HG03442 (cell line): ENCODE measurements around the gene TSPYL2.
A peak's percentile ranks its signal among the peaks of the same experiment; 100 is the strongest.

Experiments used
- ATAC-seq: cut with Tn5 transposase; IDR thresholded peaks from one replicate; pipeline ENCODE4 v1.9.1; 2021; ENCODE audit warnings: mild to moderate bottlenecking, moderate library complexity; ENCODE audit not compliant: unreplicated experiment

The TSPYL2 gene

DNA sequence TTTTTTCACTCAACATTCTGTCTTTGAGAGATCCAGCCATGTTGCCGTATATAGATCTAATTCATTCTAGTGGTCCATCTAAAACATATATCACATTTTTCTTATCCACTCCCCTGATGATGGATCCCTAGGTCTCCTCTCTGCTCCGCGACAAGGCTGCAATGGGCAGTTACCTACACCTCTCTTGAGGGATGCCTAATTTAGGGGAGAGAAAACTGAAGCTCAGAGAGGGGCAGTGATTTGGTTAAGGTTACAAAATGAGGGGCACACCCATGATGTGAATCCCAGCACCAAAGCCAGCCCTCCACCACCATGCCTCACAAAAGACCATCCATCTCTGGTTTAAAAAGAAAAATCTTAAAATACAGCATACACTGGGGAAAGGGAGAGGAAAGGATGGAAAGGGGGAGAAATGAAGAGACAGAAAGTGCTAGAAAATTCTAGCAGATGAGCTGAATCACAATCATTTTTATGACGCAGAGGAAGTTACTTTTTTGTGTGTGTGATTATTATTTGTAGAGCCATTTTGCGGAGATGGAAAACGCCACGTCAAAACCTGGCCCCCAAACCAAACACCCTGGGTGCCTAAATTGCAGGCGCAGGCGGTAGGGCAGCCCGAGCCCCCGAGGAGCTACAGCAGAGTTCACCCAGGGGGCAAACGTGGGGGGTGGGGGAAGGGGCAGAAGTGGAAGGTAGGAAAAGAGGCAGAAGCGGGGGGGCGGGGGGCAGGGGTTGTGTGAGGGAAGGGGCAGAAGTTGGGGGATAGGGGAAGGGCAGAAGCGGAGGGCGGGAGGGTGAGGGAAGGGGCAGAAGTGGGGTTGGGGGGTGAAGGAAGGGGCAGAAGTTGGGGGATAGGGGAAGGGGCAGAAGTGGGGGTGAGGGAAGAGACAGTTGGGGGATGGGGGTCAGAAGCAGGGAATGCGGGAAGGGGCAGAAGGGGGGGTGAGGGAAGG is 1.3 kb upstream of the TSPYL2 start:
- no peak for ATAC-seq

DNA sequence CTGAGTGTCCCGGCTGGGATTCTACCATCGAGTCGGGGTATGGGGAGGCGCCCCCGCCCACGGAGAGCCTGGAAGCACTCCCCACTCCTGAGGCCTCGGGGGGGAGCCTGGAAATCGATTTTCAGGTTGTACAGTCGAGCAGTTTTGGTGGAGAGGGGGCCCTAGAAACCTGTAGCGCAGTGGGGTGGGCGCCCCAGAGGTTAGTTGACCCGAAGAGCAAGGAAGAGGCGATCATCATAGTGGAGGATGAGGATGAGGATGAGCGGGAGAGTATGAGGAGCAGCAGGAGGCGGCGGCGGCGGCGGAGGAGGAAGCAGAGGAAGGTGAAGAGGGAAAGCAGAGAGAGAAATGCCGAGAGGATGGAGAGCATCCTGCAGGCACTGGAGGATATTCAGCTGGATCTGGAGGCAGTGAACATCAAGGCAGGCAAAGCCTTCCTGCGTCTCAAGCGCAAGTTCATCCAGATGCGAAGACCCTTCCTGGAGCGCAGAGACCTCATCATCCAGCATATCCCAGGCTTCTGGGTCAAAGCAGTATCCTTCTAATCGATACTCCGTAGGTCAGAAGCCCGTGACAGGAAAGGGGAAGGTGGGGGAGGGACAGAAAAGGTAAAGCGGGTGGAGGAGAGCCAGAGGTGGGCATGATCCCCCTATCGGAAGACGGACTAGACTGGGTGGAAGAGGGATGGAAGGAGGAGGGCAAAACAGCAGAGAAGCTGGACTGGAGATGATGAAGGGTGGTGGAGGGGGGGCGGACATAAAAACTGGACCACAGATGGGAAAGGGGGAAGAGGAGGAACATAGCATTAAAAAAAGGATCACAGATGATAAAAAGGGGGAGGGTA is 828 bp downstream of the TSPYL2 start:
- ATAC-seq = no peak

DNA sequence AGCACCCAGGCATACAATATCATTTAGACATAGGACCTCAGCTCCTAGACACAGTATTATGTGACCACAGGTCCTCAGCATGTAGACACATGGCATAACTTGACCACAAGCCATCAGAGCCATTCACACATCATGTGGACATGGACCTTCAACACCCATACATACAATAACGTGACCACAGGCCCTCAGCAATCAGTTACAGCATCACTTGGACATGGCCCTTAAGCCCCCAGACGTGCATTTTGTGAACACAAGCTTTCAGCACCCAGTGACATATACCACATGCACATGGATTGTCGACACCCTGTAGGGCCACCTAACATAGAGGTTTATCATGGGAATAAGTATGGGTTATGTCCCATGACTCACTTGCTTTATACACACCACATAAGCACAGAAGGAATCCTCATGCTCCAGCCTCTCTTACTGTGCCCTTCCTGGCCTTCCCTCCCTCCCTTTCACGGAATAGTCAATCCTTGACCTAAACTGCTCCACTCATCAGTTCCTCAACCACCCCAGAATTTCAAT is 1.9 kb downstream of the TSPYL2 start:
- no peak for ATAC-seq

DNA sequence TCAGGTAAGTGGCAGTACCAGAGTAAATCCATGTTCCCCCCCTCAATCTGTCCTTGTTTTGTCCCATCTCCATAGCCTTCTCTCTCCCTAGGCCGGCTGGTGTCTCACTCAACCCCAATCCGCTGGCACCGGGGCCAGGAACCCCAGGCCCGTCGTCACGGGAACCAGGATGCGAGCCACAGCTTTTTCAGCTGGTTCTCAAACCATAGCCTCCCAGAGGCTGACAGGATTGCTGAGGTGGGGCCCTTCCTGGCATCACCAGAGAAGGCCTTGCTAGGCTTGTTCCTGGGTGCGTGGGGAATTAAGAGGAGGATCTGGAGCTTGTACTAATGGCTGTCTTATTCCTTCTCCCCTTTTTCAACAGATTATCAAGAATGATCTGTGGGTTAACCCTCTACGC is 2.7 kb downstream of the TSPYL2 start:
- ATAC-seq = no peak

DNA sequence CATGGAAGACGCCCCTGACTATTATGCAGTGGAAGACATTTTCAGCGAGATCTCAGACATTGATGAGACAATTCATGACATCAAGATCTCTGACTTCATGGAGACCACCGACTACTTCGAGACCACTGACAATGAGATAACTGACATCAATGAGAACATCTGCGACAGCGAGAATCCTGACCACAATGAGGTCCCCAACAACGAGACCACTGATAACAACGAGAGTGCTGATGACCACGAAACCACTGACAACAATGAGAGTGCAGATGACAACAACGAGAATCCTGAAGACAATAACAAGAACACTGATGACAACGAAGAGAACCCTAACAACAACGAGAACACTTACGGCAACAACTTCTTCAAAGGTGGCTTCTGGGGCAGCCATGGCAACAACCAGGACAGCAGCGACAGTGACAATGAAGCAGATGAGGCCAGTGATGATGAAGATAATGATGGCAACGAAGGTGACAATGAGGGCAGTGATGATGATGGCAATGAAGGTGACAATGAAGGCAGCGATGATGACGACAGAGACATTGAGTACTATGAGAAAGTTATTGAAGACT is 3.6 kb downstream of the TSPYL2 start:
- ATAC-seq = no peak

DNA sequence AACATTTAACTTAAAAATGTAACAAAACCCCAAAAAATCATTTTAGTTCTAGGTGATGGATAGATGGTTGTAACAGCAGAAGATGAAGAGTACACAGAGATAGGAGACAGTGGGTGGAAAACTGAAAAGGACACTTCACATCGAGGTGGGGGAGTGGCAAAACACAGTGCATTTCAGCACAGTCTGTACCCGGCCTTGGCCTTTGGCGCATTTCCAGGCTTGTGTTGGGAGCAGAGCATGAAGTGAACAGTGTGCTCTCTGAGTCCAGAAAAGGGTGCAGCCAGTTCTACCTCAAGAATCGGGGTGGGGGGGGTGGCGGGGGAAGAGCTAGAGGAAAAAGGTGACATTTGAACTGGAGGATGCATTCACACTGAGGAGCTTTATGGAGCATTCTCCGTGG is 4.3 kb downstream of the TSPYL2 start:
- ATAC-seq = no peak

DNA sequence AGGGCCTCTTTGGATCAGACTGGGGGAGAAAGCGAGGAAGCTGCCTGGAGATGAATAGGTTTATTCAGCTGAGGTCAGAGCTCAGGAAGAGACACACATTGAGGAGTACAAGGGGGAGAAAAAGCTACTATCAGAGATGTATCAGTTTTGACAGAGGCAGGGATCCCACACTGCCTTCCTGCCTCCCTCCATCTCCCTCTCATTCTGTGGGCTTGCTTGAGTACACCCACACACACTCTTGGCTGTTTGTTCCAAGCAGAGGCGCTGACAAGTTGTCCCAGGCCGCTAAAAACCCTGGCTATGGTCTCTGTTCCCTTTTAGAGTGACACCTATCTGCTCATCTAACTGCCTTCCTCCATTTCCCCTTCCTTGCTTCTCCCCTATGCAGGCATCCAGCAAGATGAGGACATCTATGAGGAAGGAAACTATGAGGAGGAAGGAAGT is 5.2 kb downstream of the TSPYL2 start:
- no peak for ATAC-seq

DNA sequence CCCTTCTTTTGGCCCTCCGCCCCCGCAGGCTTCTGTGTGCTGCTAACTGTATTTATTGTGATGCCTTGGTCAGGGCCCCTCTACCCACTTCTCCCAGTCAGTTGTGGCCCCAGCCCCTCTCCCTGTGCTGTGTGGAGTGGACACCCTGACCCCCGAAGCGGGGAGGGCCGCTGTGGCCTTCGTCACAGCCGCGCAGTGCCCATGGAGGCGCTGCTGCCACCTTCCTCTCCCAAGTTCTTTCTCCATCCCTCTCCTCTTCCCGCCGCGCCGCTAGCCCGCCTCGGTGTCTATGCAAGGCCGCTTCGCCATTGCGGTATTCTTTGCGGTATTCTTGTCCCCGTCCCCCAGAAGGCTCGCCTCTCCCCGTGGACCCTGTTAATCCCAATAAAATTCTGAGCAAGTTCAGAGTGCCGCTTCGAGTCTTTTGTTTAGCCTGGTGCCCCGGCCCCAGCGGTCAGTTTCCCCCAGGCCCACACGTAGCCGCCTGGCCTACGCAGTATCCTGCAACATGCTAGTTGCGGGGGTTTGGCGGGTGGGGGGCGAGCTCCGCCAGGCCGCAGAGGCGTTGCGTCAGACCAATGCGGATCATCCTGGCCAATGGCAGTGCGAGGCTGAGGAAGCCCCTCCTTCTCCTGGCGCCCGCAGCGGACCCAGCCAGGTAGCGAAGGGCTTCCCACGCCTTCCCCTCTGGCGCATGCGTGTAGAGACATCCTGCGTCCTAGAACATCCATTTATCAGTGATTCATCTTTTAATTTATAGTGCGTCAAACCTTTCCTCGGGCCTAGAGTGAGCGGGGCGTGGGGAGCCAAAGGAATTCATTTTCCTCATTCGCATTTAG is 6.2 kb downstream of the TSPYL2 start:
- peak; percentile 61 for ATAC-seq

DNA sequence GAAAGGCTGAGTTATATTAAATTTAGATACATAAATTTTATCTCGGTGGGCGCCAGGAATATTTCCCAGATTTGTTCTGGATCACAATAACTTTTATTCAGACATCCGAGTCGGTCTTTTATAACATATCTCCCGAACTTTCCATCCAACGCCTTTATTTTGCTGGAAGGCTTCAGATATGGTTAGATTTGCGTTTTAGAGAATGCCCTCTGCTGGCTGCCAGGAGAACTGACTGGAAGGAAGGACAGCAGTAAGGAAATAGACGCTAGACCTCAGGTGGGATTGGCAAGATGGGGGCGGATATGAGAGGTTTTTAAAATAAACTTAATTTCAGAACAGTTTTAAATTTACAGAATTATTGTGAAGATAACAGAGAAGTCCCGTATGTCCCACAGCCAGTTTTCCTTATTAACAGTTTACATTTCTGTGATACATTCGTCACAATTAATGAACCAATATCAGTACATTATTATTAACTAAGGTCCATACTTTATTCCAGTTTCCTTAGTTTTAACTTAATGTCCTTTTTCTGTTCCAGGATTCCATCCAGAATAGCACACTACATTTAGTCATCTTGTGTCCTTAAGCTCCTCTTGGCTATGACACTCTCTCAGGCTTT is 7.2 kb downstream of the TSPYL2 start:
- ATAC-seq = no peak

DNA sequence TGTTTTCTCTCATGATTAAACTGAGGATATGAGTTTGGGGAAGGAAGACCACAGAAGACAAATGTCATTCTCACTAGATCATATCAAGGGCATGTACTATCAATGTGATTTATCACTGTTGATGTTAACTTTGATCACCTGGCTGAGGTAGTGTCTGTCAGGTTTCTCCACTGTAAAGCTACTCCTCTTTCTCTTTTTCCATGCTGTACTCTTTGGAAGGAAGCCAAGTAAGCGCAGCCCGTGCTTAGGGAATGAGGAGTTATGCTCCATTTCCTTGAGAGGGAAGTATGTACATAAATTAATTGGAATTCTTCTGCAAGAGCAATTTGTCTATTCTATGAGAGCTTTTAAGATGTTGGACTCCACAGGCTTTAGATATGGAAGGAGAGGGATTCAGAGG is 7.8 kb downstream of the TSPYL2 start:
- ATAC-seq = no peak

DNA sequence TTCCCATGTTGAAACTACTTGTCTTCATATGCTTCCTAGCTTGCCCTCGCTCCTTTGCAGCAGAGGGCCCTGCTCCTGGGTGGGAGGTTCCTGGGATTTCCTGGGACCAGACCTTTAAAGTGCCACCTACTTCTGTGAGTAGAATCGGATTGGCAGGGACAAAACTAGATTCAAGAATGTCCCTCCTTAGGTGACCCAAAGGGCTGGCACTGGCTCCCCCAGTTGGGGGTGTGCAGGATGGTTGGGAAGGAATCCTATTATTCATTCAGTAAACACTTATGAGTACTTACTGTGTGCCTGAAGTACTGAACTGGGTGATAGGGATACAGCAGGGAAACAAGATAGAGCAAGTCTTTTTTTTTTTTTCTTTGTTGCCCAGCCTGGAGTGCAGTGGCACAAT is 9.2 kb downstream of the TSPYL2 start:
- ATAC-seq = no peak

DNA sequence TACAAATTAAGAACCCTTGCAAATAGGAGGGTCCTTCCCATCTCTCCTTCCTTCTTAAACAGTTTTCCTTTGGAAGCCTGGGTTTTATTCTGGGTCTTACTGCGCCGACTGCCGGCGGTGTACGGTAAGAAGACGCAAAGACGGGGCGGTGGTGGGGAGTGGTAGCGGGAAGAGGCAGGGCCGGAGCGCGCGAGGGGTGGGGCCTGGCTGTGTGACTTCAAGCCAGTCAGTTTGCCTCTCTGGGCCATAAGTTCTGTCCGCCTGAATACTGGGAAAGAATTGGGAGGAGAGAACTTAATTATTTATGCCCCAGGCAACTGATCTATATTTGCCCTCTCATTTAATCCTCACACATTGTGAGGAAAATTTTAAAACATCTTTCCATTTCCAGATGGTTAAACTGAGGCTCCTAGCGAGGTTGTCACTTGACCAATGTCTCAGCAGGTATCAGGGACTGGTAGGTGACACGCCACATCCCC is 11.0 kb downstream of the TSPYL2 start:
- no peak for ATAC-seq

DNA sequence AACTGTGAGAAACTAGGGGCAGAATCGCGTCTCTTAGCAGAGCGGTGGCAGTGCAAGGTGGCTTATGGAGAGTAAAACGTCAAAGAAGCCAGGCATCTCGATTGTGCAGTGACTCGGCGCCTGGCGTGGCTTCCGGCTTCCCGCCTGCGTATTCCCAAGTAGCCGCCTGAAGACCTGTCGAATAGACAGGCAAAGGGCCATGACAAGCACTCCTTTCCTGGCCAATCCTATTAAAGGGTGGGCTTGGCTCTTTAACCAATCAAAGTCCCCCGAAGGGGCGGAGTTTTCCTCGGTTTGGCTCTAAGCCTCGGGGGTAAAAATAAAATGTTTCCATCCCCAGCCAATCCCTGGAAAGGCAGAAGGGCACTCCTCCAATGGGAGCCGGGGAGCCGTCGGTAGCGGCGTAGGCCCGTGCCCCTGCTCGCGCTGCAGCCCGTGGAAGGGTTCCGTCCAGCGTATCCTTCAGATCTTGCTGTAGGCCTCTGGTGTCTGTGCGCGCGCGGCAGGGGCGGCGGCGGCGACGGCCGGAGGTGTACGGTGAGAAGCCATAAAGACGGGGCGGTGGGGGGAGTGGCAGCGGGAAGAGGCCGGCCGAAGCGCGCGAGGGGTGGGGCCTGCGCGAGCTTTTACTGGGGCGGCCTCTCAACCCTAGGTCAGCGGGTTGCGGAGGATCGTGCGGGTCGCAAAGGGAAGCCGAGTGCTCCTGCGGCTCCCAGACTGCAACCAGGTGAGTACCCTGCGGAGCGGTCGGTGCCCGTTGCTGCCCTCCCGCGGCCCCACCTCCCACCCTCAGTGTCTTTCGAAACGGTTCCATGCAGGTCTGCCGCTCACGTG is 11.8 kb downstream of the TSPYL2 start, which contains the start of gene KANTR:
Gene KANTR, plus strand, starts transcription at position 395 of the 834 bp plus-strand sequence. CDS start 30,131 bp downstream, outside the sequence.
- peak; percentile 75 for ATAC-seq

DNA sequence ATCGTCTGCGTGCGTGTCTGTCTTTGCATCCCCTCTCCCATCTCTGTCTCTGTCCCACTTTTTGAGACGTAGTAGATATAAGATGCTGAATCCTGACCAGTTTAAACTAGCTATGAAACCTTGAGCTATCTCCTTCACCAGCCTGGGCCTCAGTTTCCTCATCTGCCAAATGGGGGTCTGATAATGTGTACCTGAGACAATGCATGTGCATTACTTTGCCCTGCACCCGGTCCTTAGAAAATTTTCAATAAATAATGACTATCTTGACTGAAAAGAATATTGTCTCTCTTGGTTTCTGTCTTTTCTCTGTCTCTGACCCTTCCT is 12.4 kb downstream of the TSPYL2 start:
- no peak for ATAC-seq

DNA sequence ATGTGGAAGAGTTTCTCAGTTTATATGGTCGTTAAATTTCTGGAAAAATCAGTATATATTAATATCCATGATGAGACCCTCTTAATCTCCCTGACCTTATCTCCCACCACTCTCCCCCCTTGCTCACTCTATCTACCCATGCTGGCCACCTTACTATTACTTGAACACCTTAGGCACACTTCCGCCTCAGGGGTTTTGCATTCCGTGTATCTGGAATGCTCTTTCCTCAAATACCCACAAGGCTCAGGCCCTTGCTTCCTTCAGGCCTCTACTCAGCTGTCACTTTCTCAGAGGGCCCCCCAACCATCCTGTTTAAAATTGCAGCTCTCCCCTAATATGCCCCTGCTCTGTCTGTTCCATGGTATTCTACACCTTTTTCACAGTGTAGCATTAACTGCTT is 13.6 kb downstream of the TSPYL2 start:
- no peak for ATAC-seq

DNA sequence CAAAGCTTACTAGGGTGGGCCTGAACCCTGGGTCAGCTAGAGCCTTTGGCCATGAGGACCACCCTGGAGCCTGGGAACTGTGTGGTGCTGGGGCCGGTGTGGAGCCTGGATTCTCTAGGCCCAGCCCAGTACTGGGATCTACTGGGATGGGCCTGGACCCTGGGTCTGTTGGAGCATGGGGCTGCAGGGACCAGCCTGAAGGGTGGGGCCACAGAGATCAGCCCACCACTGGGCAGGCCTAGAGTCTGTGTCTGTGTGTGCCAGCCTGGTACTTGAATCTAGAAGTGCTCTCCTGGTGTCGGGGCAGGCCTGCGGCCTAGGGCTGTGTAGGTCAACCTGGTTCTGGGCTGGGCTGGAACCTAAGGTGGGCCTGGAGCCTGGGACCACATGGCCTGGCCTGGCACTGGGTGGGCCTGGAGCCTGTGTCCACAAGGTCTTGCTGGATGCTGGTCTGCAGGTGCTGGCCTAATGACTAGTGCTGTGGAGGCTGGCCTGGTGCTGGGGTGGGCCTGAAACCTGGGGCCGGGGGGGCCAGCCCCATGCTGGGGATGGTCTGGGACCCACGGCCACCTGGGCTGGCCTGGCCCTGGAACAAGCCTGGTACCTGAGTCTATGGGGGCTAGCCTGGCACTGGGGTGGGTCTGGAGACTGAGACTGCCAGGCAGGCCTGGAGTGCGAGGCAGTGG is 32.8 kb downstream of the TSPYL2 start:
- ATAC-seq = no peak

DNA sequence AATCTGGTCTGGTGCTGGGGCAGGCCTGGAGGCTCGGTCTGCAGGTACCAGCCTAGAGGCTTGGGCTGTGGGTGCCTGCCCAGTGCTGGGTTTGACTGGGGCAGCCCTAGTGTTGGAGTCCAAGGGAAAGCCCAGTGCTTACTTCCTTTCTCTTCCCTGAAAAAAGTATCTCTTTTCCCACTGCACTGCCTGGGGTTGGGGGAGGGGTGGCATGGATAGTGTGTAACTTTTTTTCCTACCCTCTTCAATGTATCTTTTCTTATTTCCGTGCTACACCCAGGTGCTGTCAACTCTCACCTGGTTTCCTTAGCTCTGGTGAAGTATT is 33.3 kb downstream of the TSPYL2 start:
- no peak for ATAC-seq

DNA sequence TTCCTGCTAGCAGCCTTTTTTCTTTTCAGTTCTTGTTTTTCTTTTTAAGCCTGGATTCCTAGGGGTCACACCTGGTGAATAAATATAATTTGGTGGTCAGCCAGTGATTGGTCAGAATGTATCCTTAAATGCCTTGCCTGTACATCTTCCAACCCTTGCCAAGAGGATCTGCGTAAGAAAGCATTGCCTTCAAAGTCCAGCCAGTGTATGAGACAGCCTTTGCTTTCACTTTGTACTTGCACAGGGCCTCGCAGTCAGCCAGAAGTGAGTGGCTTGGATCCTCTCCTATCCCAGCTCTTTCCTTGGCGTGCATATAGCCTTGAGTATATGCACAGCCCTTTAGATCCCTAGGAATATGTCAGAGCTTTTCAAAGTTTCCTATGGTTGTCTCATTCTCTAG is 33.9 kb downstream of the TSPYL2 start:
- ATAC-seq = no peak
